Caco-2 (cell line): ENCODE data around the gene CACTIN. TPM values are rescaled to one million over a fixed set of nuclear protein-coding genes. Genes with fewer than 3 reads are reported as not detected.

Experiments
- BruUV-seq: library from RNA; stranded (reverse); fragments of 400-500 nt; replicated peaks from 2 replicates; lab custom pipeline; 2021; lab: Mats Ljungman, UMichigan
- CTCF ChIA-PET: fragments of 300-600 bp; sonication (Branson Sonifier 250); formaldehyde crosslinking; loops from one replicate; lab custom pipeline; 2022; ENCODE audit warnings: antibody characterized with exemption; lab: Charles Lee
- POLR2A ChIA-PET: fragments of 300-600 bp; sonication (Branson Sonifier 250); formaldehyde crosslinking; loops from one replicate; lab custom pipeline; 2022; ENCODE audit warnings: antibody characterized with exemption; lab: Charles Lee
- DNase-seq, 2 experiments: peaks; one replicate each; pipeline versions ENCODE4 v3.0.0 to v3.0.0-alpha.2; 2020 to 2022
- H3K27me3 ChIP-seq: replicated peaks from 2 replicates; pipeline ENCODE4 v1.6.0; 2011; ENCODE audit warnings: low read length; ENCODE audit not compliant: control insufficient read depth, insufficient read depth
- H3K36me3 ChIP-seq: 2 replicates; pipeline ENCODE4 v1.5.1; 2011; ENCODE audit warnings: low read length; ENCODE audit not compliant: control insufficient read depth, insufficient read depth
- H3K4me1 ChIP-seq: fragments of 250-450 bp; sonication (Bioruptor Pico); 2 replicates; pipeline ENCODE4 v1.5.1; 2020; ENCODE audit warnings: mild to moderate bottlenecking
- H3K4me3 ChIP-seq: 2 replicates; pipeline ENCODE4 v1.5.1; 2011; ENCODE audit warnings: low read depth, mild to moderate bottlenecking, control low read depth, low read length
- H3K9me3 ChIP-seq: fragments of 250-450 bp; sonication (Bioruptor Pico); 2 replicates; pipeline ENCODE4 v1.5.1; 2020; ENCODE audit warnings: mild to moderate bottlenecking, moderate library complexity
- H3K27ac Mint-ChIP-seq: one replicate; pipeline ENCODE4 v1.8.0; 2022; ENCODE audit warnings: mixed read lengths; ENCODE audit not compliant: unreplicated experiment
- H3K27me3 Mint-ChIP-seq: one replicate; pipeline ENCODE4 v1.8.0; 2022; ENCODE audit warnings: mixed read lengths; ENCODE audit not compliant: insufficient read depth, unreplicated experiment
- H3K36me3 Mint-ChIP-seq: one replicate; pipeline ENCODE4 v1.8.0; 2022; ENCODE audit warnings: mild to moderate bottlenecking, mixed read lengths; ENCODE audit not compliant: insufficient read depth, unreplicated experiment
- H3K4me1 Mint-ChIP-seq: one replicate; pipeline ENCODE4 v1.8.0; 2022; ENCODE audit warnings: low read depth, mixed read lengths; ENCODE audit not compliant: unreplicated experiment
- H3K4me3 Mint-ChIP-seq: one replicate; pipeline ENCODE4 v1.8.0; 2022; ENCODE audit warnings: mild to moderate bottlenecking, moderate library complexity, mixed read lengths; ENCODE audit not compliant: unreplicated experiment
- H3K9me3 Mint-ChIP-seq: one replicate; pipeline ENCODE4 v1.8.0; 2022; ENCODE audit warnings: mixed read lengths; ENCODE audit not compliant: unreplicated experiment
- intact Hi-C: fragments of 100-400 bp; cut with micrococcal nuclease; formaldehyde crosslinking; loops from one replicate; pipeline ENCODE4 v1.10.0; 2022; ENCODE audit not compliant: unreplicated experiment
- total RNA-seq: library from RNA; stranded (reverse); gene quantifications from 2 replicates; pipeline ENCODE4 v1.2.3, GENCODE V29; 2022
- TF ChIP-seq, protein P1 (sequence below), 2 experiments: fragments of 200-600 bp in 1 of 2; IDR thresholded peaks; 1 replicate in 1 of 2; 2 replicates in 1 of 2; pipeline versions ENCODE4 v1.5.1 to v1.8.0; 2011 to 2022; ENCODE audit warnings: antibody characterized with exemption in 1 of 2, control low read depth in 1 of 2, inconsistent platforms in 1 of 2, low read depth in 1 of 2, low read length in 1 of 2, mild to moderate bottlenecking in 1 of 2, moderate library complexity in 1 of 2; ENCODE audit not compliant: insufficient read depth in 1 of 2, severe bottlenecking in 1 of 2, unreplicated experiment in 1 of 2

Gene CACTIN
- total RNA-seq, 1 experiment from 2014 or later = 33.9 TPM

DNA sequence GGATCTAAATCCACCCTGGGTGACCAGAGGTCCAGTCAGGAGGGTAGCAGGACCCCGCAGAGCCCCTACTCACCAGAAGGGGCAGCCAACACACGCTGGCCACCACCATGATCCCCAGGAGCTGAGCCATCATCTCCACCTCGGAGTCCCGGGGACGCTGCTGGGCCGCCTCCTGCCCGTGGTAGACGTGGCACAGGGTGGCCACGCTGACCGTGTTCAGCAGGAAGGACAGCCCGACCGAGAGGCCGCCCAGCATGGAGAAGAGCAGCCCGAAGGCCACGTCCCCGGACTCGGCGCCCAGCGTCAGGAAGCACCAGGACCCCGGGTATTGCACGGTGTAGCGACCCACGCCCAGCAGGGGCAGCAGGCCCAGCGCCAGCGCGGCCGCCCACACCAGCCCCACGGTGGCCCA lies 26.8 kb downstream of the CACTIN start:
- ChIA-PET POLR2A (no interaction called here), CTCF (no interaction called here)
- no peaks in the 10 kb centered on the region for H3K4me1 Mint-ChIP-seq
- BruUV-seq = no TSS peak
- Histone ChIP-seq H3K4me1 (peaks cover 5% of the 10 kb centered on the region; the same call in 1 of the 2 replicates), H3K9me3 (no peaks in the 10 kb centered on the region), H3K36me3 (no peaks in the 10 kb centered on the region), H3K4me3 (no peak overlapping the region), H3K27me3 (no peaks in the 10 kb centered on the region)
- no peaks in the 10 kb centered on the region for H3K36me3 Mint-ChIP-seq
- TF ChIP-seq, protein P1, sequence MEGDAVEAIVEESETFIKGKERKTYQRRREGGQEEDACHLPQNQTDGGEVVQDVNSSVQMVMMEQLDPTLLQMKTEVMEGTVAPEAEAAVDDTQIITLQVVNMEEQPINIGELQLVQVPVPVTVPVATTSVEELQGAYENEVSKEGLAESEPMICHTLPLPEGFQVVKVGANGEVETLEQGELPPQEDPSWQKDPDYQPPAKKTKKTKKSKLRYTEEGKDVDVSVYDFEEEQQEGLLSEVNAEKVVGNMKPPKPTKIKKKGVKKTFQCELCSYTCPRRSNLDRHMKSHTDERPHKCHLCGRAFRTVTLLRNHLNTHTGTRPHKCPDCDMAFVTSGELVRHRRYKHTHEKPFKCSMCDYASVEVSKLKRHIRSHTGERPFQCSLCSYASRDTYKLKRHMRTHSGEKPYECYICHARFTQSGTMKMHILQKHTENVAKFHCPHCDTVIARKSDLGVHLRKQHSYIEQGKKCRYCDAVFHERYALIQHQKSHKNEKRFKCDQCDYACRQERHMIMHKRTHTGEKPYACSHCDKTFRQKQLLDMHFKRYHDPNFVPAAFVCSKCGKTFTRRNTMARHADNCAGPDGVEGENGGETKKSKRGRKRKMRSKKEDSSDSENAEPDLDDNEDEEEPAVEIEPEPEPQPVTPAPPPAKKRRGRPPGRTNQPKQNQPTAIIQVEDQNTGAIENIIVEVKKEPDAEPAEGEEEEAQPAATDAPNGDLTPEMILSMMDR (IDR thresholded peaks at IDR 0.05; ENCODE audit: insufficient read depth in 1 of 2, low read depth in 1 of 2, low read length in 1 of 2, severe bottlenecking in 1 of 2, unreplicated experiment in 1 of 2) = peak in 1 of 2 experiments; percentile 9
- H3K9me3 Mint-ChIP-seq = no peaks in the 10 kb centered on the region
- H3K4me3 Mint-ChIP-seq = no peak overlapping the region
- no peak for DNase-seq
- no peak overlapping the region for H3K27ac Mint-ChIP-seq
- intact Hi-C loops = no loop called here
- no peaks in the 10 kb centered on the region for H3K27me3 Mint-ChIP-seq

DNA sequence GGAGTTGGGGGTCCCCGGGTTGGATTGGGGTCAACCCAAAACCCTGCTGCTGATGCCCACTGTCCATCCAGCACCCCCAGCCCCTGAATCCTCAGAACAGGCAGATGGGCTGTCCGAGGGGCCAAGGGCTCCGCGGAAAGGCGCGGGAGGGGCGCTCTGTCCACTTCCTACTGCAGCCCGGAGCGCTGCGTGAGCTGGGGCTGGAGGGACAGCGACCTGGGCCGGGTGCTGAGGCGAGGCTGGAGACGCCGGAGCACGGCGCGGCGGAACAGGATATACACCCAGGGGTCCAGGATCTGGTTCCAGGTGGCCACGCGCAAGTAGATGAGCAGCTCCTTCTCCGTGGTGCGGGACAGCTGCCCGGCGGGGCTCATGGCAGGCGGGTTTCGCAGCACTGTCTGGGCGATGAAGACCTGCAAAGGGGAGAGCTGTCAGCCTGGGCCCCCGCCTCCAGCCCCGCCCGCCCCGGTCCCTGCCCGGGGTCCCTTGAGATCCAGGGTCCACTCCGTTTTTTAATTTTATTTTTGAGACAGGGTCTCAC lies 31.0 kb downstream of the CACTIN start:
- Mint-ChIP-seq H3K27ac (no peak overlapping the region), H3K36me3 (peaks cover 5% of the 10 kb centered on the region)
- no TSS peak for BruUV-seq

DNA sequence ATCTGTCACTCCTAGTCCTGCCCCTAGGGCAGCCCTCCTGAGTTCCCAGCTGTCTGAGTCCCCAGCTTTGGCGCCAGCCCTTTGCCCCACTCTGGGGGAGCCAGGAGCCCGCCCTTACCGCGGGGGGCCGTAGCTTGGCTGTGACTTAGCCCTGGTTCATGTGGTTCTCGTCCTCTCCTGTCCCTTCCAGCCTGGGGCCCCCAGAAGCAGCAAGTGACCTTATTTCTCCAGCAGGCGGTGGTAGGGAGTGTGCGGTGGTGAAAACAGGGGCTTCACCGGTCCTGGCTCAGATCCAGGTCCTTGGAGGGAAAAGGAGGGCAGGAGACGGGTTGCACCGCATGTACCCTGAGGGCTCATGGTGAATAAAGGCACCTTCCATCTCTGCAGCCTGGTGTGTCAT lies 33.4 kb downstream of the CACTIN start:
- ChIA-PET CTCF (no interaction called here), POLR2A (no interaction called here)
- Mint-ChIP-seq H3K4me3 (no peak overlapping the region), H3K27me3 (peaks cover 4% of the 10 kb centered on the region), H3K36me3 (peaks cover 5% of the 10 kb centered on the region), H3K27ac (no peak overlapping the region), H3K4me1 (no peaks in the 10 kb centered on the region), H3K9me3 (no peaks in the 10 kb centered on the region)
- Histone ChIP-seq H3K9me3 (0 out of 2 replicates have a peak, but pooled peaks cover 8% of the 10 kb centered on the region), H3K4me1 (no peaks in the 10 kb centered on the region), H3K4me3 (no peak overlapping the region), H3K27me3 (no peaks in the 10 kb centered on the region), H3K36me3 (no peaks in the 10 kb centered on the region)
- intact Hi-C loops = no loop called here
- TF ChIP-seq, protein P1 (IDR thresholded peaks at IDR 0.05; ENCODE audit: insufficient read depth in 1 of 2, low read depth in 1 of 2, low read length in 1 of 2, severe bottlenecking in 1 of 2, unreplicated experiment in 1 of 2) = no peak
- BruUV-seq = no TSS peak
- DNase-seq = no peak

More for the DNA sequence above, 31.0 kb downstream of the CACTIN start:
- Mint-ChIP-seq H3K4me3 (no peak overlapping the region), H3K4me1 (no peaks in the 10 kb centered on the region), H3K27me3 (peaks cover 4% of the 10 kb centered on the region), H3K9me3 (no peaks in the 10 kb centered on the region)
- TF ChIP-seq, protein P1 (IDR thresholded peaks at IDR 0.05; ENCODE audit: insufficient read depth in 1 of 2, low read depth in 1 of 2, low read length in 1 of 2, severe bottlenecking in 1 of 2, unreplicated experiment in 1 of 2) = no peak
- no peak overlapping the region for H3K4me3 ChIP-seq
- H3K27me3 ChIP-seq = no peaks in the 10 kb centered on the region
- 0 out of 2 replicates have a peak, but pooled peaks cover 8% of the 10 kb centered on the region for H3K9me3 ChIP-seq
- H3K4me1 ChIP-seq = no peaks in the 10 kb centered on the region
- ChIA-PET POLR2A (no interaction called here), CTCF (no interaction called here)
- intact Hi-C loops = no loop called here
- H3K36me3 ChIP-seq = no peaks in the 10 kb centered on the region
- DNase-seq = no peak
